SK-N-SH (cell line): ENCODE measurements around the gene CIB4.

Experiments
- CTCF ChIP-seq: fragments of 200-600 bp; sonication (generic); IDR thresholded peaks from 2 replicates; pipeline ENCODE4 v1.6.1; 2017; ENCODE audit warnings: antibody characterized with exemption, mild to moderate bottlenecking, moderate library complexity
- FOSL2 ChIP-seq: IDR thresholded peaks from 2 replicates; pipeline ENCODE4 v1.4.0; 2012; ENCODE audit warnings: low read depth, mild to moderate bottlenecking, moderate library complexity, borderline replicate concordance
- FOXM1 ChIP-seq: IDR thresholded peaks from 2 replicates; pipeline ENCODE4 v1.4.0; 2012; ENCODE audit warnings: low read depth, mild to moderate bottlenecking
- MXI1 ChIP-seq: IDR thresholded peaks from 2 replicates; pipeline ENCODE4 v1.6.1; 2012; ENCODE audit warnings: mild to moderate bottlenecking, low read depth, low read length, improper control_type of control experiment
- POLR2AphosphoS5 ChIP-seq: IDR thresholded peaks from 2 replicates; pipeline ENCODE4 v1.6.1; 2012; ENCODE audit warnings: low read depth, low read length
- RAD21 ChIP-seq: IDR thresholded peaks from 2 replicates; pipeline ENCODE4 v1.6.1; 2012; ENCODE audit warnings: mild to moderate bottlenecking, low read length
- RFX5 ChIP-seq: IDR thresholded peaks from 2 replicates; pipeline ENCODE4 v1.6.1; 2012; ENCODE audit warnings: mild to moderate bottlenecking, improper control_type of control experiment, low read length
- RXRA ChIP-seq: IDR thresholded peaks from 2 replicates; pipeline ENCODE4 v1.4.0; 2012; ENCODE audit warnings: low read depth, mild to moderate bottlenecking, borderline replicate concordance
- SMC3 ChIP-seq: IDR thresholded peaks from 2 replicates; pipeline ENCODE4 v1.6.1; 2012; ENCODE audit warnings: low read depth, low read length, improper control_type of control experiment
- YY1 ChIP-seq: IDR thresholded peaks from 2 replicates; pipeline ENCODE4 v1.4.0; 2012; ENCODE audit warnings: low read depth, mild to moderate bottlenecking

DNA sequence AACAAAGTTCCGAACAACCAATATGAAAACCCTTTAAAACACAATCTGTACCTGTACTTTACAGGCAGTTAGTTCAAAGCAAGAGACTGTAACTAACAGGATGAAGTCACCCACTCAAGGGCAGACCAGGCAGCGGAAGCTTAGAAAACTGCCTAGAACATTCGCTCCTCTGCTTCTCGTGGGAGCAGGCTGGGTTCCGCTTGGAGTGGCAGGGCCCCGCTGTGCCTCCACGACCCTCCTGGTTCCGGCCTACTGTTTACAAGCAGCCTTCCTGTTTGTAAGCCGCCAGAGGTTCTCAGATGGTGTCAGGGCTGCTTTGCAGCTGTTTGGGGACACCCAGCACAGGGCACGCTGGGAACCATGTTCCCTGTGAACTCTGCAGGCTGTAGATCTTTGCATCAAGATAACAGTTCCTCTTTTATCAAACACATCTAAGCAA, 31.3 kb downstream of the CIB4 start:
- TF ChIP-seq CTCF (no peak), MXI1 (no peak), RFX5 (no peak), RXRA (no peak), RAD21 (no peak), POLR2AphosphoS5 (no peak), FOSL2 (no peak), FOXM1 (no peak), SMC3 (no peak), YY1 (no peak)
